Stimulated activated naive CD8-positive, alpha-beta T cell treated with anti-CD3 and anti-CD28 coated beads, Interleukin-15, Interleukin-2, amounts not matched to agents 100 U/mL and 50 U/mL, for 24 hours (primary cell): ENCODE measurements around the gene TNFAIP8L2.
"Not testable (repeated sequence)": the region's sequence is repeated elsewhere in the genome, so short reads cannot be mapped to it uniquely, and the experiment has no call there.

Experiments used
- ATAC-seq: fragments of 150-1000 bp; cut with Tn5 transposase; one replicate; pipeline ENCODE4 v1.10.0; 2021
- DNase-seq: peaks from one replicate; pipeline ENCODE4 v3.0.0; 2021

TNFAIP8L2 gene

DNA sequence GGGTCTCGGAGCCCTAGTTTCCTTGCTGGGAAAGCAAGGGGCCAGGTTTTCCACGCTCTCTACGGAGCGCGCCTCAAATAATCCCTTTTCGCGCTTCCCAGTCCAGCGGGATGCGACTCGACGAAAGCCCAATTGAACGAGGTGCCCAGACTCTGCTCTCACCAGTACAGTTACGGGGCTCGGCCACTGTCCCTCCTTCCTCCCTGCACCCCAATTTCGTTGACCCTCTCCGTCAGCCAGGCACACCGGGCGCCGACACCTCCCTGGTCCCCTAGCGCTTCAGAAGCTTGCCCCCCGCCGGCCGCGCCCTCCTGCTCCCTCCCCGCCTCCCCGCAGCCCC, 10.4 kb upstream of the TNFAIP8L2 start:
- DNase-seq: no peak
- no peak for ATAC-seq

DNA sequence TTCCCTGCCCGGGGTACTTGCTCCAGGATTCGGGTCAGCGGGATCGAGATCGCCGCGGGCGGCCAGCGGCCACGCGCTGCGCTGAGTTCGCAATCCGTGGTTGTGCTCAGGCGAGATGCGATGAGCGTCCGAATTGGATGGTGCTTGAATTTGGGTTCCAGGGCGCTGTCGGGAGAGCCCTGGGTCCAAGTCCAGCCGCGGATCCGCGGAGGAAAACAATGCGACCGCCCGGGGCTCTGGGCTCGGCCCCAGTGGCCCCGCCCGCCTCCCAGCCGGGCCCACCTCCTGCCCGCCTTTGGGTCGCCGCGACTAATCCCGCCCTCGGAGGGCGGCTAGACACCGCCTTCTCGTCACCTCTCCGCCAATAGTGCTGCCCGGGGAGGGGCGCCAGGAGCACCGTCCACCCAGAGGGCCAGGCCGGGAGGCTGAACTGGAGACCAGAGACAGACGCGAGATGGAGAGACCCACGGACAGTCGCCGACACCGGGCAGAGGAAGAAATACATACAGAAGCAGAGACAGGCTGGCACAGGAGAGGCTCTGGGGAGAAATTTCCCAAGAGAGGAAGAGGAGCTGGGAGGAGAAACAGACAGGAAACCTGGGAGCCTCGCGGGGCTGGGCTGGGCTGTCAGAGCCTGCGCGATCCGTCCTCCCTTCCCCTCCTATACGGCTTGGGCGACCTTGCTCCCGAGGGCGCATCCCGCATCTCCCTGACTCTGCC, 9.9 kb upstream of the TNFAIP8L2 start, which contains the start of gene SEMA6C:
TSS of gene SEMA6C (minus strand) at position 220 of the 720 bp plus-strand sequence. CDS start 4,010 bp downstream, outside the sequence.
- peak; percentile 90 for DNase-seq
- ATAC-seq: peak; percentile 100

DNA sequence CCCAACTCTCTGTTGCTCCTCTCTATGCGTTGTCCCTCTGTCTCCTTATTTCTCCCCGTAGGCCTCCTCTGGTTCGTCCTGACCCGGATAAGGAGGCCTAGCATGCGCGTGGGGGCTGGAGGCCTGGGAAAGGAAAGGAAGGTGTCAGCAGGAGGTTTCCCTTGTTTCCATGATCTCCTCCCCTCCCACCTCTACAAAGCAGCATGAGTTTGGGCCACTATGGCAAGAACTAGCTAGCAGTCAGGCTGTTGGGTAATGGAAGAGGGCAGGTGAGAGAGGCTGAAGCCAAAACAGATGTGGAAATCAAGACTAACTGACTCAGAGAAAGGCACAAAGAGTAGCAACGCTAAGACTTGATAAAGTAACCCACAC, 9.3 kb upstream of the TNFAIP8L2 start:
- DNase-seq (no peak), ATAC-seq (no peak)

DNA sequence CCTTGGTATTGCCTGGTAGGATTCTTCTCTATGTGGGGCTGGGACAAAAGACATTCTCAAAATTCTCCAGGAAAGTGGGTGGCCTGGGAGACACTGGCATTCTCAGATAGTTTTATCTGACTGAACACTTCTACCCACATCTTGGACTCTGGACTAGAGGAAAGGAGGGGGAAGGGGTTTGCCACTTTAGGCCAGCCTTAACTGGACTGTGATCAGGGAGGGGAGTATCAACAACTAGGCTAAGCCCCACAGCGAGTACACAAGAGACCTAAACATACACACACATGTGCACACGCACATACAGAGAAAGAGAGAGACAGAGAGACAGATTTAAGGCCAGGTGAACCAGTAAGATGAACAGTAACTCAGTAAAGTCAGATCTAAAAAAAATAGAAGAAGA, 8.8 kb upstream of the TNFAIP8L2 start:
- DNase-seq (no peak), ATAC-seq (no peak)

DNA sequence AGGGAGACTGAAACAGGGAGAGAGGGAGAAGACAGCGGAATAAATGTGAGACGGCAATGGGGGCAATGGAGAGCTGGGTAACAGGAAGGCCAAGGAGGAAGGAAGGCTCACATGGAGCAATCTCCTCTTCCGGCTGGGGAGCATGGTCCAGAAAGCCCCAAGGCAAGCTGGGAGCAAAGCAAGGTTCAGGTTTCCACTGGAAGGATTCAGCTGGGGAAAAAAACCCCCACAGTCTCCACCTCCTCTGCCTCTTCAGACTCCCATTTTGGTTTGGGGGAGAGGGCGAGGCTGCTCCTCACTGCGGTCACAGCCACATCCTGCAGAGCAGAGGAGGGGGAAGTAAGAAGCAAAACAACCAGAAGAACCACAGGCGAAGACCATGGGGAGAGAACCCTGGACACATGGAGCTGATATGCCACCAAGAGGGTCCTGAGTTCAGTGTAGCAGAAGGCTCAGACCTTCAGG, 650 bp downstream of the TNFAIP8L2 start:
- peak; percentile 53 for ATAC-seq
- peak; percentile 74 for DNase-seq

DNA sequence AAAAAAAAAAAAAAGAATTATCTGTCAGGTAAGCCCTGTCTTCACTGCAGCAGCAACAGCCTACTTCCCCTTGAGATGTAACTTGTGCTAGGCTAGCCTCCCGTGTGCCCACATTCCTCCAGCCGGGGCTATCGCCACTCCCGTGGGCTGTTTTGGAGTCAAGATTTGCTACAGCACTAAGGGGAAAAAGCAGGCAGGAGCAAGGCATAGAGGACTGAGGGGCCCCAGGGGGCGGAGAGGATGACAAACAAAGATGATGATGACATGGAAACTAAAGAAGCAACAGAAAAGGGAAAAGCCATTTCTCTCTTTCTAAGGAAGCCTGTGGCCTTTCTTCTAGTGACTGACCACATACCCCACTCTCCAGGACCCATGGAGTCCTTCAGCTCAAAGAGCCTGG, 1.9 kb downstream of the TNFAIP8L2 start:
- DNase-seq (peak; percentile 75), ATAC-seq (peak; percentile 45)

DNA sequence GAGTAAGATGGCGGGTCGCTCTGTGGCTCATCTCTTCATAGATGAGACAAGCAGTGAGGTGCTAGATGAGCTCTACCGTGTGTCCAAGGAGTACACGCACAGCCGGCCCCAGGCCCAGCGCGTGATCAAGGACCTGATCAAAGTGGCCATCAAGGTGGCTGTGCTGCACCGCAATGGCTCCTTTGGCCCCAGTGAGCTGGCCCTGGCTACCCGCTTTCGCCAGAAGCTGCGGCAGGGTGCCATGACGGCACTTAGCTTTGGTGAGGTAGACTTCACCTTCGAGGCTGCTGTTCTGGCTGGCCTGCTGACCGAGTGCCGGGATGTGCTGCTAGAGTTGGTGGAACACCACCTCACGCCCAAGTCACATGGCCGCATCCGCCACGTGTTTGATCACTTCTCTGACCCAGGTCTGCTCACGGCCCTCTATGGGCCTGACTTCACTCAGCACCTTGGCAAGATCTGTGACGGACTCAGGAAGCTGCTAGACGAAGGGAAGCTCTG, 2.4 kb downstream of the TNFAIP8L2 start:
- ATAC-seq (no peak), DNase-seq (peak; percentile 31)

DNA sequence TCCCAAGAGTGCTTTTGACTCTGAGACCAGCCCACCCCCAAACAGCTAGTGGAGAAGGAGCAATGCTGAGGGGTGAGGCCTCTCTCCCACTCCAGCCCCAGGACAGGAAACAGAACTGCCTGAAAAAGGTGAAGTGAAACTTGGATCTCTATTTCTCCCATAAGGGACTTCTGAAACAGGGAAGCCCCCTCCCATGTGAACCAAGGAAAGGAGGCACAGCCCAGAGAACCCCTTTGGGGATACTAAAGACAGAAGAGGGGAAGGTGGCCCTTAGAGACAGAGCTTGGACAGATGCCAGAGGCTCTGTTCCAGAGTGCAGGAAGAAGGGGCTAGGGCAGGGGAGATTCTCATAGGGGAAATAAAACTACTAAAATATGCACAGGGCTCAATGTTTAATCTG, 2.9 kb downstream of the TNFAIP8L2 start:
- no peak for DNase-seq
- ATAC-seq: no peak

DNA sequence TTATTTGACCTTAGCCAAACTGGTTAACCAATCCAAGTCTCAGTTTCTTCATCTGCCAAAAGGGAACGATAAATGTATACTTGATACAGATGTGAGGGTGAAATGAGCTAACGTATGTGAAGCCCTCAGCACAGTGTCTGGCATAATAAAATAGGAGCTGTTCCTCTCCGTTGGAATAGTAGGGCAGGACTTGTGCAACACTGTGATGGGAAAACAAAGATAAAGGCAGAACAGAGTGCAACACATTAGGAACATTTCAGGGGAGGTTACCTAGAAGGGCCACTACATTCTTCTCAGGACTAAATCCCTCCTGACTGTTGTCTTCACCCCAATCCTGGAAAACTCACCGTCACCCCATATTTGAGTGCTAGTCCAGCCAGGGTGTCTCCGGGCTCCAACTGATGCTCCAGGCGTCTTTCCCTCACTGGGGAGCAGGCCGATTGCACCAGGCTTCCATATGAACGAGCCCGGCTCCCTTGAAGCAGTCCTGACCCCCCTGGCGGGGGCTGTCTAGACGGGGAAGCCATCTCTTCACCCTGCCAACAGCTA, 8.4 kb downstream of the TNFAIP8L2 start:
- ATAC-seq: no peak
- DNase-seq: no peak

DNA sequence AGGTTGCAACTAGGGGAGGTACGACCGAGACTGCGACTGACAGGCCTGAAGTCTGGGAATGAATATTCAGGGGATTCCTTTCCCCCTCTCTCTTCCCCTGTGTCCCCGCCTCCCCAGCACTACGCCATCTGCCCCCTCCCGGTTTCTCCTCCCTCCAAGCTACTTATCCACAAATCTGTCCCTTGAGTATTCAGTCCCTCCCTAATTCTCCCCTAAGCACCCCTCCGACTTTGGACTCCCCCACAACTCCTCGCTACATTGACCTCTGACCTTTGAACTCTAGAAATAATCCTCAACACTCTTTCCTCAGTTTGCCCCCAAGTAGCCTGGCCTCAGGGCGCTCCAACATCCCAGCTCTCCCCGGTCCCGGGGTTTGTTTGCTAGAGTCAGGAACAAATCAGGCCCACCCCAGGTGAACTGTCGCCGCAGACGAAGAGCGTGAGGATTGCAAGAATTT, 8.9 kb downstream of the TNFAIP8L2 start:
- ATAC-seq: no peak

DNA sequence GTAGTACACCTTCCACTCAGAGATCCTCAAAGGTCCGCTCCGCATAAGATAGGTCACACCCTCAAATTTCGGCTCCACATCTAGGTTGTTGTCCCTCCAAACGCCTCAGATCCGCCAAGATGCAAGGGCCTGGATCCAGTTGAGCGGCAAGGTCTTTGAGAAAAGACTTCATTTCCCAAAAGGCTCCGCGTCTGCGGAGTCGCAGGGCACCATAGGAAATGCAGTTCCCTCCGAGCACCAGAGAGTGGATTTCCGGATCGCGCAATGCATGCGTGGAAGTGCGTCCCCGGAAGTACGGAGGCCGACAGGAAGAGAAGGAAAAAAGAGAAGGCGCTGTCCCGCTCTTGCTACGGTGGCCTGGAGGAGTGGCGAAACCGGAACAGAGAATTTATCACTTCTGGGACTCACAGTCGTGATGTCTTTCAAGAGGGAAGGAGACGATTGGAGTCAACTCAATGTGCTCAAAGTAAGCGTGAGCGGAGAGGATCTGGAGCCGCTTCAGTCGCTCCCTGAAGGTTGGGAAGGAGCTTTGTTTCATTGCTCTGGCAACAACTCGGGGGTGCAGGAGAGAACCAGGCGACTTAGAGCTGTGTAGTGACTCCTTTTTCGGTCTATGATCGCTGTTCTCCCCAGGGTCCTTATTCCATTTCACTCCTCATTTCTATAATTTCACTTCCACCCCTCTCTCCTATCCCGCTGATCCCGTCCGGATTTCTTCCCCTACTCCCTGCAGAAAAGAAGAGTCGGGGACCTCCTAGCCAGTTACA, 9.5 kb downstream of the TNFAIP8L2 start, which contains the start of the genes LYSMD1 and SCNM1:
TSS of gene LYSMD1 (minus strand) at position 165 of the 767 bp plus-strand sequence. CDS start 644 bp downstream, outside the sequence.
TSS of gene SCNM1 (plus strand) at position 407 of the 767 bp plus-strand sequence. CDS start at position 416, 9 bp downstream.
- DNase-seq (peak; percentile 94), ATAC-seq (peak; percentile 96)

More for the DNA sequence above, 8.9 kb downstream of the TNFAIP8L2 start:
- DNase-seq: peak; percentile 17

DNA sequence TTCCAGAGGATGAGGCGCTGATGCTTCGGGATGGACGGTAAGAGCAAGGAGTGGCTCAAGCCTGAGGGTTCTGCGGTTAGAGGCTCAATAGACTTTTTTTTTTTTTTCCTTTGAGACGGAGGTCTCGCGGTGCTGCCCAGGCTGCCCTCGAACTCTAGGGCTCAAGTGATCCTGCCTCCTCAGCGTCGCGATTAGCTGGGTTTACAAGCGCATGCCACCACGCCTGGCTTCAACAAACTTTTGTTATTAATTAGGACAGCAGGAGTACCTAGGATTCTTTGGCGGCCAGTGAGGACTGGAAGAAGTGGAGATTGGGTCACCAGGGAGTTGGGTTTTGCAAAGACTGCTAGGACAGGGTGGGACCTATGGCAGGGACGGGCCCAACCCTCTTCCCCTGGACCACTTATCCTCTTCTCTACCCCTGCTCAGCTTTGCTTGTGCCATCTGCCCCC, 10.1 kb downstream of the TNFAIP8L2 start:
- DNase-seq: no peak

DNA sequence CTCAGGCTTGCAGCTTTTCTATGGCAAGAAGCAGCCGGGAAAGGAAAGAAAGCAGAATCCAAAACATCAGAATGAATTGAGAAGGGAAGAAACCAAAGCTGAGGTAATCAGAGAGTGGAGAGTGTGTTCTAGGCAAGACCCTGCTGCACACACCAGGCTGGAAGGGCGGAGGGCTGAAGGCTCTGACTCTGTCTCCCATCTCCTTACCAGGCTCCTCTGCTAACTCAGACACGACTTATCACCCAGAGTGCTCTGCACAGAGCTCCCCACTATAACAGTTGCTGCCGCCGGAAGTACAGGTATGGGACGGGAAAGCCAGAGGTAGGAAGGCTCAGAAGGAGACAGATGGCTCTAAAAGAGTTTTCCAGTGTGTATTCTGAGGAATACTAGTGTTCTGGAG, 10.7 kb downstream of the TNFAIP8L2 start:
- ATAC-seq: no peak
- DNase-seq: no peak

More for the DNA sequence above, 10.1 kb downstream of the TNFAIP8L2 start:
- ATAC-seq: no peak

DNA sequence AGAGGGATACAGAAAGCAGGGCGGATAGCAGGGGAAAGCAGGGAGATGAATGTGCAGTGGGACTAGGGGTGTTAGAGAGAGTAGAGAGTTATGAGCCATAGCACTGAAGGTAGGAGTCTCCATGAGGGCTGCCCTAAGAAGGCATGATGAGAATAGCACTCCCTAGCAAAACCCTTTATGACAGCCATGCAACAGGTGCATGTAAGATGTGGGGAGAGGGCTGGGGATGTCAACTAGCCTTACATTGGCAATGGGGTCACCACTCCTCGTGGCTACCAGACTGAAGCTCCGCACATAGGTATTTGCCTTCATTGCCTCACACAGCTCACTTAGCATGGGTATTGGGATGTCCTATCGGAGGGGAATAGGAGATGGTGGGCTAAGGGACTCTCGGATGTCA, 14.7 kb downstream of the TNFAIP8L2 start:
- no peak for DNase-seq
- ATAC-seq: no peak

DNA sequence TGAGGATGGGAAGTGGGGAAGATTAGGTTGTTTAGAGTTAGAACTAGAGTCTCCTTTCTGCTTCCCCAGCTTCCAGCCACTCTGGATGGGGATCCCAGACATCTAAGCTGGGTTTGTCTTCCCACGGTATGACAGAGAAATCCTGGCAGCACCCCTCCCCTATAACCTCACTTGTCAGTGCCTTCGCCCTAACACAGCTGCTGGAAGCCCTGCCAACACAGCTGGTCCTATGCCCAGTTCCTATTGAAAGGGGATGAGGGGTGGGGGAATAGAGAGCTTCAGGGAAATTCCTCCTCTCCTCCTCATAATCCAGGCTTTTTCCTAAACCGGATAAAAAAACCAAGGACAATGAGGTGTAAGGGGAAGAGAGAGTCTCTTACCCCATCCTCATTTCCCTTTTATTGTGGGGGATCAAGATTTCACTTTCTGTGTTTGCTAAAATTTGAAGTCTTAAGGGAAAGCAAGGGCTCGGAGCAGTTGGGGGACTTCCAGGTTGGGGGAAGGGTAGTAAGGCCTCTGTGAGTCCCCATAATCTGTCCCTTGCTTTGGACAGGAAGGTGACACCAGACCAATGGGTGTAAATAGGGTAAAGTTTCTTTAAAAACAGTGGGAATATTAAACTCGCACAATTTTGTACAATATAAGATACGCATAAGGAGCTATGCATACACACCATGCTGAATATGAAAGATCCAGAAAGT, 18.7 kb downstream of the TNFAIP8L2 start:
- DNase-seq (no peak), ATAC-seq (no peak)

DNA sequence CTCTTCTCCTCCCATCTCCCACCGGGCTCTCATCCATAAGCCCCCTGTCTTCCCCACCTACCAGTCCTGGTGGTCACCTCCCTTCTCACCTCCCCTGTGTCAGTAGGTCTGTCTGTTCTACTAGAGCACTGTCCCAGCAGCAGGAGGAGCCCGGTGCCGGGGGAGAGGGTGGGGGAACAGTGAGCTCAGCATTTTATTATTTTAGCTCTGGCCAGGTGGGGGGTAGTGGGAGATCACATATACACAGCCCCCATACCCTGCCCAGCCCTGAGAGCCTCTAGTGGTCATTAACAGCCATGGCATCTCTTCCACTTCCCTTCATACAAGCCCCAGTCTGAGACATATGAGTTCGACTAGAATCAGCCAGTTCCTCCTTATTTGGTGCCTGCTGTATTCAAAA, 19.4 kb downstream of the TNFAIP8L2 start, which contains the start of gene TMOD4:
TSS of gene TMOD4 (minus strand) at position 119 of the 400 bp plus-strand sequence. CDS start 1,106 bp downstream, outside the sequence.
- ATAC-seq (no peak), DNase-seq (no peak)

DNA sequence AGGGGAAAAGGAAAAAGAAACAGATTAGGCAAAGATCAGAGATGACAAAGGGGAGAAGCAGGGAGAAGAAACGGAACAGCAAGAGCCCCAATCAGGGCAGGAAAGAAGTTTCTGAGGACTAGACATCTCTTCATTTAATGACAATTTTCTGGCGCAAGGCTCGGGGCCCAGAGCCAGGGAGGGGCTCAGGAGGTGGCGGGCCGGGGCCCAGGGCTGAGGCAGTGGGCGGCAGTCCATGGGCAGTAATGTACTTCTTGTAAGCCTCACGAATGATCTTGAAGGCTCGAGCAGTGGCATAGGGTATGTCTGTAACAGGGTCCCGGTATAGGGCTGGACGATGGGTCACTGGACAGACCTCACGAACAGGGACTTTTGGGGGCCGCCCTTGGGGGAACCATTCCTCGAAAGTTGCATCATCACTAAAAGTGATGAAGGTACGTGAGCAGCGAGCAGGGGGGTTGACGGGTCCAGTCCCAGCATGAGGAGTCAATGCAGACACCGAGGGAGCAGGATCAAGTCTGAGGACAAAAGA, 20.1 kb downstream of the TNFAIP8L2 start:
- ATAC-seq (no peak), DNase-seq (no peak)

DNA sequence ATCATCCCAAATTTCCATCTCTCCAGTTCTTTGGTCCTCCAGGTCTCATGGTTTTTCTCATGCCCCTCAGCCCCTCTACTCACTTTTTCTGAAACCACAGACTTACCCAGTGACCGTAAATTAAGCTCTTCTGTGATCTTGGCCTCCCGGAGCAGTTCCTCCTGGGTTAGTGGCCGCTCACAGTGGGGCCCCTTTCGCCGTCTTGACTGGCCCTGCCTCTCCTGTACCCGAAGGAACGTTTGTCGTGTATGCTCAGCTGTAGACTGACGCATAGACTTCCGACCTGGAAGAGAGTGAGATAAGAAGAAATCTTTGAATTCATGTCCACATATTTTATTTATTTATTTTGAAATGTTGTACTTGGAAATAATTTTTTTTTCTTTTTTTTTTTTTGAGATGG, 27.8 kb downstream of the TNFAIP8L2 start:
- DNase-seq (no peak), ATAC-seq (no peak)

DNA sequence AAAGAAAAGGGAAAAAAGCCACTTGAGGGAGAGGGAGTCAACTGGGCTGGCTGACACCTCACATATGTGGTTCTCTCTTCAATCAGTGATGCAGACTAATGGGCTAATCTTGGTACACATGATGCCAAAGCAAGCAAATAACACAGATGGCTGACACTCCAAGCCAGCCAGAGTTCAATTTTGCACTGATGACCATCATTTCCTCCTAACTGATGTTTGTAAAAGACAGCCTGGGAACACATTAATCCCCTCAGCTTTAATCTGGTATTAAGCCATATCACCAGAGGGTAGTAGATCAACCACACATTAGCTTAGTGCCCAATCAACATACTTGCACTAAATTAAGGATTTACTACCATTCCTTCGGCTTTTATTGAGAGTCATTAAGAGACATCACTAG, 30.8 kb downstream of the TNFAIP8L2 start:
- ATAC-seq: no peak

DNA sequence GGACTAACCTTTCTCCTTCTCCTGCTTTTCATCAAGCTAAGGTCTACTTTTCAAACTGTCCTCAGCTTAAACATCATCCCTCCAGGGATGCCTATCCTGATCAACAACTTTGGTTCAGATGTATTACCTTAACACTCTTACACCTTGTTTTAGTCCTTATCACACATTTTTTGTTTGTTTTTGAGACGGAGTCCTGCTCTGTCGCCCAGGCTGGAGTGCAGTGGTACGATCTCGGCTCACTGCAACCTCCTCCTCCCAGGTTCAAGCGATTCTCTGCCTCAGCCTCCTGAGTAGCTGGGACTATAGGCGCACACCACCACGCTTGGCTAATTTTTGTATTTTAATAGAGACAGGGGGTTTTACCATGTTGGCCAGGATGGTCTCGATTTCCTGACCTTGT, 32.2 kb downstream of the TNFAIP8L2 start:
- not testable (repeated sequence) for ATAC-seq, DNase-seq

More for the DNA sequence above, 30.8 kb downstream of the TNFAIP8L2 start:
- DNase-seq: no peak
